PC-3 (cell line): ENCODE data around the gene LRBA.

Source experiments
- CTCF ChIP-seq: fragments of 300-600 bp; sonication (generic); conservative IDR thresholded peaks from 2 replicates; pipeline ENCODE4 v1.5.1; 2017; ENCODE audit warnings: antibody characterized with exemption, low read depth, mild to moderate bottlenecking, low read length
- EZH2 ChIP-seq: fragments of 300-600 bp; sonication (generic); IDR thresholded peaks from one replicate; pipeline ENCODE4 v1.6.1; 2017; ENCODE audit warnings: antibody characterized with exemption, mild to moderate bottlenecking, low read length; ENCODE audit not compliant: unreplicated experiment
- EZH2phosphoT487 ChIP-seq: fragments of 300-600 bp; sonication (generic); IDR thresholded peaks from 2 replicates; pipeline ENCODE4 v1.6.1; 2018; ENCODE audit warnings: mild to moderate bottlenecking, antibody characterized with exemption, low read length, borderline replicate concordance

- TF ChIP-seq EZH2: no peak
- TF ChIP-seq CTCF: no peak
- no peak for TF ChIP-seq EZH2phosphoT487
These were observed 289.0 kb downstream of the LRBA start for GRCh38 chr4:150725957-150726523.
